HEK293 (cell line): ENCODE measurements around the gene OPA1.
A peak's percentile ranks its signal among the peaks of the same experiment; 100 is the strongest.

Source experiments
- CTCF ChIA-PET: fragments of 350-600 bp; formaldehyde crosslinking; extraction: SDS; loops from one replicate; lab custom pipeline; 2021; ENCODE audit warnings: antibody characterized with exemption; lab: Yijun Ruan, JAX
- POLR2A ChIA-PET: fragments of 300-600 bp; formaldehyde crosslinking; extraction: SDS; loops from one replicate; lab custom pipeline; 2020; ENCODE audit warnings: antibody characterized with exemption, inconsistent platforms; lab: Yijun Ruan, JAX
- H3K27ac ChIP-seq: fragments of 200-500 bp; sonication (Bioruptor generic); 2 replicates; pipeline ENCODE4 v1.5.1; 2014; ENCODE audit warnings: low read depth, low read length, control low read depth, inconsistent platforms; ENCODE audit errors: extremely low read depth
- H3K36me3 ChIP-seq, 2 experiments: fragments of 200-500 bp in 1 of 2; sonication (Bioruptor generic) in 1 of 2; 1 replicate in 1 of 2; 2 replicates in 1 of 2; pipeline ENCODE4 v1.5.1; 2014 to 2017; ENCODE audit warnings: inconsistent platforms in 2 of 2, low read length in 2 of 2; ENCODE audit not compliant: control insufficient read depth in 2 of 2, insufficient read depth in 1 of 2
- H3K4me1 ChIP-seq: fragments of 200-500 bp; sonication (Bioruptor generic); 2 replicates; pipeline ENCODE4 v1.5.1; 2014; ENCODE audit warnings: mild to moderate bottlenecking, low read length, inconsistent platforms; ENCODE audit not compliant: control insufficient read depth, insufficient read depth
- H3K4me3 ChIP-seq: 2 replicates; pipeline ENCODE4 v1.5.1; 2011; ENCODE audit warnings: low read depth, mild to moderate bottlenecking, control low read depth, low read length, moderate library complexity
- H3K9me3 ChIP-seq: fragments of 200-500 bp; sonication (Bioruptor generic); 2 replicates; pipeline ENCODE4 v1.5.1; 2014; ENCODE audit warnings: low read depth, low read length, inconsistent platforms; ENCODE audit not compliant: control insufficient read depth, insufficient read depth
- EGR2 ChIP-seq: fragments of 450-650 bp; formaldehyde crosslinking; IDR thresholded peaks from 2 replicates; pipeline ENCODE4 v1.5.1; 2016; ENCODE audit warnings: low read depth, missing biosample characterization, missing genetic modification characterization
- IKZF3 ChIP-seq: fragments of 450-650 bp; IDR thresholded peaks from 2 replicates; pipeline ENCODE4 v1.5.0; 2018; ENCODE audit warnings: missing biosample characterization, mild to moderate bottlenecking, missing genetic modification characterization, moderate library complexity
- PRDM1 ChIP-seq: fragments of 450-650 bp; formaldehyde crosslinking; IDR thresholded peaks from 2 replicates; pipeline ENCODE4; 2016; ENCODE audit warnings: missing biosample characterization, missing genetic modification characterization
- TSHZ1 ChIP-seq: fragments of 450-650 bp; formaldehyde crosslinking; IDR thresholded peaks from 2 replicates; pipeline ENCODE4 v1.5.1; 2016; ENCODE audit warnings: missing biosample characterization, missing genetic modification characterization, borderline replicate concordance
- ZBTB17 ChIP-seq: fragments of 450-650 bp; formaldehyde crosslinking; IDR thresholded peaks from 2 replicates; pipeline ENCODE4 v1.5.1; 2016; ENCODE audit warnings: missing biosample characterization, missing genetic modification characterization
- ZBTB48 ChIP-seq: fragments of 450-650 bp; formaldehyde crosslinking; IDR thresholded peaks from 2 replicates; pipeline ENCODE4 v1.5.1; 2016; ENCODE audit warnings: missing biosample characterization, missing genetic modification characterization
- ZBTB7A ChIP-seq: fragments of 450-650 bp; formaldehyde crosslinking; IDR thresholded peaks from 2 replicates; pipeline ENCODE4 v1.5.1; 2016; ENCODE audit warnings: low read depth, missing biosample characterization, missing genetic modification characterization
- ZFHX2 ChIP-seq: fragments of 450-650 bp; formaldehyde crosslinking; conservative IDR thresholded peaks from 2 replicates; pipeline ENCODE4 v1.5.1; 2016; ENCODE audit warnings: missing biosample characterization, missing genetic modification characterization
- ZNF518A ChIP-seq: fragments of 450-650 bp; formaldehyde crosslinking; conservative IDR thresholded peaks from 2 replicates; pipeline ENCODE4 v1.5.1; 2016; ENCODE audit warnings: low read depth, missing biosample characterization, missing genetic modification characterization
- ZNF660 ChIP-seq: fragments of 450-650 bp; IDR thresholded peaks from 2 replicates; pipeline ENCODE4 v1.5.1; 2018; ENCODE audit warnings: missing biosample characterization, mild to moderate bottlenecking, missing genetic modification characterization
- ZNF768 ChIP-seq: fragments of 450-650 bp; formaldehyde crosslinking; IDR thresholded peaks from 2 replicates; pipeline ENCODE4 v1.5.1; 2018; ENCODE audit warnings: missing biosample characterization, mild to moderate bottlenecking, missing genetic modification characterization
- ZNF777 ChIP-seq: fragments of 450-650 bp; formaldehyde crosslinking; IDR thresholded peaks from 2 replicates; pipeline ENCODE4 v1.5.1; 2017; ENCODE audit warnings: missing biosample characterization, missing genetic modification characterization, borderline replicate concordance
- TF ChIP-seq, protein P1 (sequence below): fragments of 450-650 bp; formaldehyde crosslinking; IDR thresholded peaks from 2 replicates; pipeline ENCODE4 v1.5.1; 2017; ENCODE audit warnings: missing biosample characterization, missing genetic modification characterization

Gene OPA1

DNA sequence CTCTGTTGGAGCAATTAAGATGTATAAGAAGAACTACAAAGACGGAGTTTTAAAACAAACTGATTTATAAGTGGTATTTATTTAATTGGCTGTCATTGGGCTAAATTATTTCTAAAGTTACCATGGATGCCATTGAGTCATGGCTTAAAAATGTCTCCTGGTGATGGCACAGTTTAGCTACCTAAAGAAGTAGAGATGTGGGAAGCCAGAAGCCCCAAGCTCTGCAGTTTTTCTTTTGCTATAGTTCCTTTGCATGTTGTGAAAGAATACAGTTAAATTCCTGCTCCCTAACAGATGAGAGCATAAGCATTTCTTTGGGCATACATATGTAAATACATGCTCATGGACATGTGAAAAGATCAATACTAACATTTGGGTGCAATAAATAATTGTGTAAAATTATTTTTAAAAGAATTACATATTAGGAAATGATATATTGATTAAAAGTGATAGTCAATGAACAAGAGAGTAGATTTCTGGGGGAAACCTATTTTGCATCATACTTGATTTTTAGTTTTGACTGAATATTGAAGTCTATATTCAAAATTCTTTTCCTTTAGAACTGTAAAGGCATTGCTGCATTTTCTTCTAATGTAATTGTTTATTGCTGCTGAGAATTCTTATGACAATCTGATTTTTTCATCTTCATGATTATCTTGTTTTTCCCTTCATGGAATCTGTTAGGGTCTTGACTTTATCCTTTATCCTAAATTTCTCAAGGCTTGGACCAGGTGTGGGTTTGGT is 2.1 kb downstream of the OPA1 start:
- ChIA-PET POLR2A (no interaction called here), CTCF (no interaction called here)
- TF ChIP-seq ZBTB48 (tag by site-specific recombination) (no peak), ZBTB7A (tag by site-specific recombination) (no peak), IKZF3 (no peak), ZNF768 (tag by site-specific recombination) (no peak)
- TF ChIP-seq, protein P1, sequence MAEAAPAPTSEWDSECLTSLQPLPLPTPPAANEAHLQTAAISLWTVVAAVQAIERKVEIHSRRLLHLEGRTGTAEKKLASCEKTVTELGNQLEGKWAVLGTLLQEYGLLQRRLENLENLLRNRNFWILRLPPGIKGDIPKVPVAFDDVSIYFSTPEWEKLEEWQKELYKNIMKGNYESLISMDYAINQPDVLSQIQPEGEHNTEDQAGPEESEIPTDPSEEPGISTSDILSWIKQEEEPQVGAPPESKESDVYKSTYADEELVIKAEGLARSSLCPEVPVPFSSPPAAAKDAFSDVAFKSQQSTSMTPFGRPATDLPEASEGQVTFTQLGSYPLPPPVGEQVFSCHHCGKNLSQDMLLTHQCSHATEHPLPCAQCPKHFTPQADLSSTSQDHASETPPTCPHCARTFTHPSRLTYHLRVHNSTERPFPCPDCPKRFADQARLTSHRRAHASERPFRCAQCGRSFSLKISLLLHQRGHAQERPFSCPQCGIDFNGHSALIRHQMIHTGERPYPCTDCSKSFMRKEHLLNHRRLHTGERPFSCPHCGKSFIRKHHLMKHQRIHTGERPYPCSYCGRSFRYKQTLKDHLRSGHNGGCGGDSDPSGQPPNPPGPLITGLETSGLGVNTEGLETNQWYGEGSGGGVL (tag by site-specific recombination): no peak

DNA sequence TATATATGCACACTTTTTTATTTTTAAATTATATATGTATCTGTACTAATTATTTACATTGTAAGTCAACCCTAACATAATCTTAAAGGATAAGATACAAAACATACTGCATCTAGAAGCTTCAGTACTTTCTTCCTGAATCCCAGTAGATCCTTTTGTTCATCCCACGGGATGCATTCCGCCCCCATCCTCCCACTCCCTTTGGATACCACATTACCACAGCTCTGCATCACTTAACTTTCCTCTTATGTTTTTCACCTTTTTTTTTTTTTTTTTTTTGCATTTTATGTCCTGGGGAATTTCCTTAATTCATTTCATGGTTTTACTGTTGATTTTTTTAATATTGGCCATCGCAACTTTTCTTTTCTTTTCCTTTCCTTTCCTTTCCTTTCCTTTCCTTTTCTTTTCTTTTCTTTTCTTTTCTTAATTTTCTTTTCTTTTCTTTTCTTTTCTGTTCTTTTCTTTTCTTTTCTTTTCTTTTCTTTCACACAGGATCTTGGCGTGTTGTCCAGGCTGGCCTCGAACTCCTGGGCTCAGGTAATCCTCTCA is 3.0 kb downstream of the OPA1 start:
- peaks cover 0 to 27% of the 10 kb centered on the region in 2 experiments; a peak in 1 of 3 replicates for H3K36me3 ChIP-seq
- ChIA-PET POLR2A (no interaction called here), CTCF (no interaction called here)
- no peaks in the 10 kb centered on the region for H3K9me3 ChIP-seq
- TF ChIP-seq ZNF777: no peak
- TF ChIP-seq TSHZ1 (tag by site-specific recombination): no peak
- TF ChIP-seq ZBTB17 (tag by site-specific recombination): no peak
- TF ChIP-seq ZNF660 (tag by site-specific recombination): no peak
- no peak for TF ChIP-seq ZNF518A (tag by site-specific recombination)
- TF ChIP-seq EGR2 (tag by site-specific recombination): peak; percentile 93
- TF ChIP-seq ZFHX2 (tag by site-specific recombination): peak; percentile 91
- TF ChIP-seq PRDM1 (tag by site-specific recombination): peak; percentile 89
- no peaks in the 10 kb centered on the region for H3K4me1 ChIP-seq
- H3K4me3 ChIP-seq: no peak overlapping the region
- no peak overlapping the region for H3K27ac ChIP-seq

More for the DNA sequence above, 2.1 kb downstream of the OPA1 start:
- Histone ChIP-seq H3K4me1 (0 out of 2 replicates have a peak, but pooled peaks cover 2% of the 10 kb centered on the region), H3K36me3 (peaks cover 0 to 25% of the 10 kb centered on the region in 2 experiments; a peak in 1 of 3 replicates), H3K9me3 (no peaks in the 10 kb centered on the region), H3K4me3 (no peak overlapping the region; the same call in 1 of the 2 replicates), H3K27ac (no peak overlapping the region)
